Cardiac fibroblast (primary cell): Measurements from ENCODE around the gene TRIM22.

Source experiments
- DNase-seq, 2 donors: peaks; one replicate each; pipeline versions ENCODE4 v3.0.0 to v3.0.0-alpha.2; 2010; ENCODE audit warnings: low read depth in 2 of 2
- H3K4me3 ChIP-seq, 2 donors: replicated peaks in 1 of 2; 1 replicate in 1 of 2; 2 replicates in 1 of 2; pipeline ENCODE4 v1.5.1; 2011; ENCODE audit warnings: low read depth in 2 of 2, low read length in 2 of 2, mild to moderate bottlenecking in 2 of 2, moderate library complexity in 1 of 2
- CTCF ChIP-seq: IDR thresholded peaks from one replicate; pipeline ENCODE4 v1.5.1; 2011; ENCODE audit warnings: low read depth, mild to moderate bottlenecking, low read length, inconsistent platforms

TRIM22 gene

DNA sequence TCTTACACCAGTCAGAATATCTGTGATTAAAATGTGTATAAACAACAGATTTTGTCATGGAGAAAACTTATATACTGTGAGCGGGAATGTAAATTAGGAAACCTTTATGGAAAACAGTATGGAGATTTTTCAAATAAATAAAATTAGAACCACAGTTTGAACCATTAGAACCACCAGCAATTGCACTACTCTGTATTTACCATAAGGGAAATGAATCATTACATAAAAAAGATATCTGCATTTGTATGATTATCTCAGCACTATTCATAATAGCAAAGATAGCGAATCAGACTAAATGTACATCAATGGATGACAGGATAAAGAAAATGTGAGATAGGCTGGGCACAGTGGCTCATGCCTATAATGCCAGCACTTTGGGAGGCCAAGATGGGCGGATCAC is 57.0 kb downstream of the TRIM22 start:
- no peak overlapping the region for H3K4me3 ChIP-seq
- TF ChIP-seq CTCF: no peak
- no peak for DNase-seq

DNA sequence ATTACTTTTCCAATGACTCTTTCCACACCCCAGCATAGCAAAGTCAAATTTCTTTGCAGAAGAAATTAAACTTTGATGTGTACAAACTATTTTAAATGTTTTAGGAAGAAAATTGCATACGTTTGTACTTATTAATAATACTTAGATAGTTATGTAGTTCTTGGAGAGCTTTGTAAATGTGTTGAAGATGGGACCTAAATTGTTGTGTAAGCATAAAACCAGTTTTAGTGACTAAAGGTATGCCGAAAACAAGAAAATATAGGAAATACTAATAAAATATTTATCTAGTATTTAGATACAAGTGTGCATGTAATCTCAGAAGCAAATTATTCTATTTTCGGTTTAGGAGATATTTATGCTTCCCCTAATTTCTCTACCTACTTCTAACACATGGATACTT is 60.2 kb downstream of the TRIM22 start:
- DNase-seq: no peak
- H3K4me3 ChIP-seq: no peak overlapping the region
- no peak for TF ChIP-seq CTCF

GRCh38 chr11:5753943-5754342 is 64.4 kb downstream of the TRIM22 start, which contains the start of gene OR52N4:
TSS of gene OR52N4 (plus strand) at chr11:5754243. CDS start at chr11:5754741, 498 bp downstream.
- H3K4me3 ChIP-seq: no peak within 1 kb of the TSS
- no peak for TF ChIP-seq CTCF
- no peak for DNase-seq
